ENCODE measurements around the gene CASR. TPM values are rescaled to one million over a fixed set of nuclear protein-coding genes. Genes with fewer than 3 reads are reported as not detected.
"Not testable (repeated sequence)": the region's sequence is repeated elsewhere in the genome, so short reads cannot be mapped to it uniquely, and the experiment has no call there.

CASR gene
- total RNA-seq, 3 donors from 2014 or later (not counting 1 experiment from before 2014, with no cell fraction given): 0.10 TPM; not detected in 2

GRCh38 chr3:122167630-122168029 is 15.8 kb upstream of the CASR start:
- TF ChIP-seq CTCF (IDR thresholded peaks at IDR 0.05): no peak
- intact Hi-C loops (cut with micrococcal nuclease): no loop called here
- Mint-ChIP-seq H3K27me3 (ENCODE audit: low read depth in 2 of 2) (peaks cover 0 to 3% of the 10 kb centered on the region in 2 donors), H3K27ac (no peak overlapping the region), H3K9me3 (peaks cover 0 to 2% of the 10 kb centered on the region in 2 donors), H3K4me3 (no peak overlapping the region), H3K36me3 (no peaks in the 10 kb centered on the region), H3K4me1 (no peaks in the 10 kb centered on the region)
- ATAC-seq (no peak), DNase-seq (no peak)
- H3K36me3 ChIP-seq (ENCODE audit: control insufficient read depth, insufficient read depth, low read length): no peaks in the 10 kb centered on the region
- H3K9me3 ChIP-seq (ENCODE audit: control insufficient read depth, insufficient read depth, low read length): no peaks in the 10 kb centered on the region
- H3K27ac ChIP-seq (ENCODE audit: low read length): no peak overlapping the region
- no peak overlapping the region for H3K4me3 ChIP-seq (ENCODE audit: low read length)
- H3K27me3 ChIP-seq (ENCODE audit: control insufficient read depth, insufficient read depth, low read length): no peaks in the 10 kb centered on the region
- H3K4me1 ChIP-seq (ENCODE audit: control insufficient read depth, insufficient read depth, low read length): no peaks in the 10 kb centered on the region

- H3K27me3 Mint-ChIP-seq (ENCODE audit: low read depth in 2 of 2): peaks cover 0 to 3% of the 10 kb centered on the region in 2 donors
- intact Hi-C loops (cut with micrococcal nuclease): no loop called here
- WGBS (ENCODE audit: insufficient coverage): 85% methylated on average over 3 of the region's 3 CpGs
- H3K9me3 Mint-ChIP-seq: peaks cover 0 to 2% of the 10 kb centered on the region in 2 donors
- Histone ChIP-seq H3K4me3 (ENCODE audit: low read length) (no peak overlapping the region), H3K27ac (ENCODE audit: low read length) (no peak overlapping the region), H3K4me1 (ENCODE audit: control insufficient read depth, insufficient read depth, low read length) (no peaks in the 10 kb centered on the region), H3K9me3 (ENCODE audit: control insufficient read depth, insufficient read depth, low read length) (no peaks in the 10 kb centered on the region), H3K36me3 (ENCODE audit: control insufficient read depth, insufficient read depth, low read length) (no peaks in the 10 kb centered on the region), H3K27me3 (ENCODE audit: control insufficient read depth, insufficient read depth, low read length) (no peaks in the 10 kb centered on the region)
- DNase-seq (no peak), ATAC-seq (no peak)
- H3K4me3 Mint-ChIP-seq: no peak overlapping the region
- no peaks in the 10 kb centered on the region for H3K36me3 Mint-ChIP-seq
- H3K4me1 Mint-ChIP-seq: no peaks in the 10 kb centered on the region
- no peak overlapping the region for H3K27ac Mint-ChIP-seq
- no peak for TF ChIP-seq CTCF (IDR thresholded peaks at IDR 0.05)
These were observed 15.4 kb upstream of the CASR start for GRCh38 chr3:122168044-122168443.

GRCh38 chr3:122169911-122170310 is 13.6 kb upstream of the CASR start:
- Mint-ChIP-seq H3K4me1 (no peaks in the 10 kb centered on the region), H3K27me3 (ENCODE audit: low read depth in 2 of 2) (peaks cover 0 to 3% of the 10 kb centered on the region in 2 donors), H3K4me3 (no peak overlapping the region), H3K9me3 (peaks cover 0 to 2% of the 10 kb centered on the region in 2 donors), H3K27ac (no peak overlapping the region), H3K36me3 (no peaks in the 10 kb centered on the region)
- no peaks in the 10 kb centered on the region for H3K36me3 ChIP-seq (ENCODE audit: control insufficient read depth, insufficient read depth, low read length)
- no peaks in the 10 kb centered on the region for H3K27me3 ChIP-seq (ENCODE audit: control insufficient read depth, insufficient read depth, low read length)
- intact Hi-C loops (cut with micrococcal nuclease): no loop called here
- H3K4me1 ChIP-seq (ENCODE audit: control insufficient read depth, insufficient read depth, low read length): no peaks in the 10 kb centered on the region
- 92% methylated on average over 2 of the region's 3 CpGs for WGBS (ENCODE audit: insufficient coverage)
- H3K27ac ChIP-seq (ENCODE audit: low read length): no peak overlapping the region
- DNase-seq (no peak), ATAC-seq (no peak)
- no peak overlapping the region for H3K4me3 ChIP-seq (ENCODE audit: low read length)
- no peak for TF ChIP-seq CTCF (IDR thresholded peaks at IDR 0.05)
- H3K9me3 ChIP-seq (ENCODE audit: control insufficient read depth, insufficient read depth, low read length): no peaks in the 10 kb centered on the region

GRCh38 chr3:122171361-122171760 is 12.1 kb upstream of the CASR start:
- not testable (repeated sequence) for H3K36me3 Mint-ChIP-seq
- WGBS (ENCODE audit: insufficient coverage): 97% methylated on average over 2 of the region's 2 CpGs

More at GRCh38 chr3:122171361-122171760, 12.1 kb upstream of the CASR start:
- H3K9me3 ChIP-seq (ENCODE audit: control insufficient read depth, insufficient read depth, low read length); H3K27ac Mint-ChIP-seq; H3K27ac ChIP-seq (ENCODE audit: low read length); H3K36me3 ChIP-seq (ENCODE audit: control insufficient read depth, insufficient read depth, low read length); H3K4me1 ChIP-seq (ENCODE audit: control insufficient read depth, insufficient read depth, low read length); H3K9me3 Mint-ChIP-seq; H3K4me1 Mint-ChIP-seq; H3K27me3 Mint-ChIP-seq (ENCODE audit: low read depth in 2 of 2); intact Hi-C loops (cut with micrococcal nuclease); DNase-seq; ATAC-seq; H3K4me3 ChIP-seq (ENCODE audit: low read length); H3K4me3 Mint-ChIP-seq; H3K27me3 ChIP-seq (ENCODE audit: control insufficient read depth, insufficient read depth, low read length): not testable (repeated sequence)

Measured in natural killer cell (primary cell).